ENCODE results near the gene USP3.

Gene USP3

DNA sequence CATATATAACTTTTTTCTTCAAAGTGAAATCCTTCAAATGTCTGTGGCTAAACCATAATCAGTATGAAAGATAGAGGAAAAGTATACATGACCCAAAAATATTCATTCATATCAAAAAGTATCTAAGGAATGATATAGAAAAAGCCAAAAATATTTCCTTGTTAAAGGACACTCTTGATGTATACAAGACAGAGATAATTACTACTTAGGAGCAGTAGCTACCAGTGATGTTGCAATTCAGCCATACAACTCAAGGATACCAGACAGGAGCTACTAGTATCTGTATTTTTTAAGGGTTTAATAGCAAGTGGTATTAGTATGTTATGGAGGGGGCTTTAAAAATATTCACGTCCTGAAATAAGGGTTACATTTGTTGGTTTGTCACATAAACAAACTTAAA, 129.8 kb downstream of the USP3 start:
- H3K4me1 ChIP-seq (ENCODE audit: control insufficient read depth in 5 of 5, insufficient read depth in 5 of 5, low read length in 5 of 5), result no peaks in the 10 kb centered on the region
- H3K36me3 ChIP-seq (ENCODE audit: control insufficient read depth in 5 of 5, insufficient read depth in 5 of 5, low read length in 5 of 5), result peaks cover 53 to 94% (median 85%) of the 10 kb centered on the region in 5 donors
- no peak overlapping the region for H3K27ac ChIP-seq (ENCODE audit: low read depth, low read length)
- H3K9ac ChIP-seq (ENCODE audit: low read length in 5 of 5), result no peak overlapping the region
- H3K27me3 ChIP-seq (ENCODE audit: control insufficient read depth in 5 of 5, insufficient read depth in 4 of 5, low read length in 5 of 5), result no peaks in the 10 kb centered on the region
- H3K4me3 ChIP-seq (ENCODE audit: low read depth in 1 of 5, low read length in 5 of 5), result no peak overlapping the region
- no peaks in the 10 kb centered on the region for H3K9me3 ChIP-seq (ENCODE audit: control insufficient read depth in 5 of 5, low read length in 5 of 5)

DNA sequence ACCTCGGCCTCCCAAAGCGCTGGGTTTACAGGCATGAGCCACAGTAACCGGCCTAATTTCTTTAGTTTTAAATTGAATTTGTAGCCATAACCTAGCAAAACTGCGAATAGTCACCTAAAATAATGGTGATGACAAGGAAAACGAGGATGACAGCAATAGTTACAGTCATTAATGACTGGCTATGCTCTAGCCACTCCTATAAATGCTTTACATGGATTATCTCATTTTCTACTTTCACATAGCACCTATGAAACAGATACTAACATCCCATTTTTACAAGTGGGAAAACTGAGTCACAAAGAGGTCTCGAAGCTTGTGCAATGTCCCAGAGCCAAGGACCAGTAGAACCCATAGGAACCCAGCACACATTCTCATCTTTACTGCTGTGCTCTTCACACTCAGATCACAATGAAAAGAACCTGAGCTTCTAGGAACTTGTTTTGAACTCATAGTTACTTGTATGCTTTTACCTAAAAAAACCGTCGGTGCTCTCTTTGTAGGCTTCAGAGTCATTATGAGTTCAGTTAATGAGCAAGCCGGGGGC, 132.2 kb downstream of the USP3 start:
- Histone ChIP-seq H3K4me3 (ENCODE audit: low read depth in 1 of 5, low read length in 5 of 5) (no peak overlapping the region), H3K9me3 (ENCODE audit: control insufficient read depth in 5 of 5, low read length in 5 of 5) (no peaks in the 10 kb centered on the region)

GRCh38 chr15:63638839-63639238, 134.4 kb downstream of the USP3 start:
- H3K4me1 ChIP-seq (ENCODE audit: control insufficient read depth in 5 of 5, insufficient read depth in 5 of 5, low read length in 5 of 5), result no peaks in the 10 kb centered on the region

More for the DNA sequence above, 132.2 kb downstream of the USP3 start:
- H3K27me3 ChIP-seq (ENCODE audit: control insufficient read depth in 5 of 5, insufficient read depth in 4 of 5, low read length in 5 of 5), result no peaks in the 10 kb centered on the region
- no peaks in the 10 kb centered on the region for H3K4me1 ChIP-seq (ENCODE audit: control insufficient read depth in 5 of 5, insufficient read depth in 5 of 5, low read length in 5 of 5)
- H3K9ac ChIP-seq (ENCODE audit: low read length in 5 of 5), result no peak overlapping the region
- H3K36me3 ChIP-seq (ENCODE audit: control insufficient read depth in 5 of 5, insufficient read depth in 5 of 5, low read length in 5 of 5), result peaks cover 68 to 96% (median 88%) of the 10 kb centered on the region in 5 donors
- H3K27ac ChIP-seq (ENCODE audit: low read depth, low read length), result no peak overlapping the region

DNA sequence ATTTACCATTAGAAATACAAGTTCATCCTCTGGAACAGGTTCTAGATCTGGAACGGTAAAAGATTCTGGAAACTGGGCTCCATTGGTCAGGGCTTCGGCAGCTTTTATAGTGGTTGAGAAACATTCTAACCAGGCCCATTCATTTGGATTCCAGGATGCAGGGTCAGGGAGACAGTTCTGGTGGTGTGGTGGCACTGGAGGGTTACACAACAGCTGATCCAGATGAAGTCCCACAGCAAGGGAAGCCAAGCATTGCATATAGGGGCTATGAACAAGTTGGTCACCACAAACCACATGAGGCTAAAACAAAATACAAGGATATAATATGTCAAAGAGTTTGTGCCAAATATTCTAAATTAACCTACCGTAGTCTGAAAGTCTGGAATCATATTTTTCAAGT, 135.8 kb downstream of the USP3 start:
- no peak overlapping the region for H3K9ac ChIP-seq (ENCODE audit: low read length in 5 of 5)
- no peak overlapping the region for H3K4me3 ChIP-seq (ENCODE audit: low read depth in 1 of 5, low read length in 5 of 5)
- H3K36me3 ChIP-seq (ENCODE audit: control insufficient read depth in 5 of 5, insufficient read depth in 5 of 5, low read length in 5 of 5), result peaks cover 77 to 98% (median 86%) of the 10 kb centered on the region in 5 donors
- no peak overlapping the region for H3K27ac ChIP-seq (ENCODE audit: low read depth, low read length)
- no peaks in the 10 kb centered on the region for H3K4me1 ChIP-seq (ENCODE audit: control insufficient read depth in 5 of 5, insufficient read depth in 5 of 5, low read length in 5 of 5)
- H3K9me3 ChIP-seq (ENCODE audit: control insufficient read depth in 5 of 5, low read length in 5 of 5), result no peaks in the 10 kb centered on the region
- no peaks in the 10 kb centered on the region for H3K27me3 ChIP-seq (ENCODE audit: control insufficient read depth in 5 of 5, insufficient read depth in 4 of 5, low read length in 5 of 5)

More at GRCh38 chr15:63638839-63639238, 134.4 kb downstream of the USP3 start:
- H3K4me3 ChIP-seq (ENCODE audit: low read depth in 1 of 5, low read length in 5 of 5), result no peak overlapping the region
- H3K9me3 ChIP-seq (ENCODE audit: control insufficient read depth in 5 of 5, low read length in 5 of 5), result no peaks in the 10 kb centered on the region
- H3K27ac ChIP-seq (ENCODE audit: low read depth, low read length), result no peak overlapping the region
- H3K9ac ChIP-seq (ENCODE audit: low read length in 5 of 5), result no peak overlapping the region
- peaks cover 67 to 94% (median 81%) of the 10 kb centered on the region in 5 donors for H3K36me3 ChIP-seq (ENCODE audit: control insufficient read depth in 5 of 5, insufficient read depth in 5 of 5, low read length in 5 of 5)
- H3K27me3 ChIP-seq (ENCODE audit: control insufficient read depth in 5 of 5, insufficient read depth in 4 of 5, low read length in 5 of 5), result no peaks in the 10 kb centered on the region

All from subcutaneous abdominal adipose tissue (tissue), 5 donors.